Activated naive CD8-positive, alpha-beta T cell treated with anti-CD3 and anti-CD28 coated beads, Interleukin-2, amount 10 ng/mL, durations not matched to agents 7 days and 5 days (primary cell): ENCODE measurements around the gene BANP. TPM values are rescaled to one million over a fixed set of nuclear protein-coding genes. Genes with fewer than 3 reads are reported as not detected.
"Not testable (repeated sequence)": the region's sequence is repeated elsewhere in the genome, so short reads cannot be mapped to it uniquely, and the experiment has no call there.

Experiments used
- ATAC-seq: fragments of 150-1000 bp; cut with Tn5 transposase; one replicate; pipeline ENCODE4 v1.10.0; 2021; ENCODE audit warnings: low read depth, moderate library complexity
- POLR2A ChIA-PET: fragments of 350-600 bp; sonication (Branson Sonifier 250); formaldehyde crosslinking; loops from one replicate; lab custom pipeline; 2021; ENCODE audit warnings: antibody characterized with exemption; lab: Charles Lee
- DNase-seq: peaks from one replicate; pipeline ENCODE4 v3.0.0; 2021
- H3K27ac Mint-ChIP-seq: one replicate; pipeline ENCODE4 v1.8.0; 2022; ENCODE audit warnings: mild to moderate bottlenecking, mixed read lengths
- H3K27me3 Mint-ChIP-seq: one replicate; pipeline ENCODE4 v1.8.0; 2022; ENCODE audit warnings: mild to moderate bottlenecking, moderate library complexity, mixed read lengths
- H3K36me3 Mint-ChIP-seq: one replicate; pipeline ENCODE4 v1.8.0; 2021; ENCODE audit warnings: mild to moderate bottlenecking, mixed read lengths
- H3K4me1 Mint-ChIP-seq: one replicate; pipeline ENCODE4 v1.8.0; 2021; ENCODE audit warnings: mixed read lengths
- H3K4me3 Mint-ChIP-seq: one replicate; pipeline ENCODE4 v1.8.0; 2022; ENCODE audit warnings: mild to moderate bottlenecking, moderate library complexity, mixed read lengths
- H3K9me3 Mint-ChIP-seq: one replicate; pipeline ENCODE4 v1.8.0; 2021; ENCODE audit warnings: mixed read lengths
- total RNA-seq, 2 experiments: library from RNA; stranded (reverse); gene quantifications; one replicate each; pipeline ENCODE4 v1.2.3, GENCODE V29; 2021

BANP gene
- total RNA-seq, 2 experiments from 2014 or later, result 50.2 to 55.1 TPM

DNA sequence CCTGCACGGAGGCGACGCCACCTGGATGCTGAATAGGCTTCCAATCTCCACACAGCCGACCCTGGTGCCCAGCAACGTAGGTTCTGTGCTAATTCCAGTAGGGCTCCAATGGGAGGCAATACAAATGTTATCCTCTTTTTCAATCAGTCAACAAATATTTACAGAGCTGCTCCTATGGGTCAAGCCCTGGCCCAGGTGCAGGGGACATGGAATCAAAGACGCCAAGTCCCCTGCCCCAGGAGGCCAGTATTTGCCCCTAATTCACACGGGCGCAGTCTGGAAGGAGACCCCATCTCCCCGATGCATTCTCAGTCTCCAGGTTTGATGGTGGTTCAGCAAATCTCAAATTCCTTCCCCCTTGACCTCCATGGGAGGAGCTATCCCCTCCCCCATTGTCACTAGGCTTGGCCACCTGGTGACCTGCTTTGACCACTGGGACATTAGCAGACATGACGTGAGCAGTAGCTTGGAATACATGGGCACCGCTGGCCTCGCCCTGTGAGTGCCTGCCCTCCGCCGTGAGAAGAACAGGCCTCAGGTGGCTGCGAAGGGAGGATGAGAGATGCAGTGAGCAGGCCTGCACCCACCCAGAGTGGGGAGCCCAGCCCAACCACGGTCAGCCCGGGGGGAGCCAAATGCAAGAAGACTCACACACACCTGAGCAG, 18.6 kb upstream of the BANP start:
- H3K27me3 Mint-ChIP-seq, H3K27ac Mint-ChIP-seq, ATAC-seq, H3K9me3 Mint-ChIP-seq, H3K4me1 Mint-ChIP-seq, H3K36me3 Mint-ChIP-seq, H3K4me3 Mint-ChIP-seq, DNase-seq, POLR2A ChIA-PET: not testable (repeated sequence)

DNA sequence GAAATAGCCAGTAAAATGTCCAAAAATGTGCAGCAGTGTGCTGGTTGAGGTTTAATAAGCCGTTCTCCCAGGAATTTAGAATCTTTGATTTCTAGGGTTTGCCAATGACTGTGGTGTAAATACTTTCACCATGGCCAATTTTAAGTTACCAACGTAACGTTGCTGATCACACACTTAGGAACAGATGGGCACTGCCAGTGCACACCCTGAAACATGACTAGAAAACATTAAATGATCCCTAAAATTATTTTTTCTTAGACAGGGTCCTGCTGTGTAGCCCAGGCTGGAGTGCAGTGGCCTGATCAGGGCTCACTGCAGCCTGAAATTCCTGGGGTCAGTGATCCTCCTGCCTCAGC, 18.1 kb upstream of the BANP start:
- Mint-ChIP-seq H3K36me3 (no peaks in the 10 kb centered on the region), H3K27me3 (peaks cover 8% of the 10 kb centered on the region), H3K9me3 (no peaks in the 10 kb centered on the region), H3K27ac (no peak overlapping the region), H3K4me1 (no peaks in the 10 kb centered on the region), H3K4me3 (no peak overlapping the region)
- DNase-seq, result no peak
- POLR2A ChIA-PET, result no interaction called here
- no peak for ATAC-seq

DNA sequence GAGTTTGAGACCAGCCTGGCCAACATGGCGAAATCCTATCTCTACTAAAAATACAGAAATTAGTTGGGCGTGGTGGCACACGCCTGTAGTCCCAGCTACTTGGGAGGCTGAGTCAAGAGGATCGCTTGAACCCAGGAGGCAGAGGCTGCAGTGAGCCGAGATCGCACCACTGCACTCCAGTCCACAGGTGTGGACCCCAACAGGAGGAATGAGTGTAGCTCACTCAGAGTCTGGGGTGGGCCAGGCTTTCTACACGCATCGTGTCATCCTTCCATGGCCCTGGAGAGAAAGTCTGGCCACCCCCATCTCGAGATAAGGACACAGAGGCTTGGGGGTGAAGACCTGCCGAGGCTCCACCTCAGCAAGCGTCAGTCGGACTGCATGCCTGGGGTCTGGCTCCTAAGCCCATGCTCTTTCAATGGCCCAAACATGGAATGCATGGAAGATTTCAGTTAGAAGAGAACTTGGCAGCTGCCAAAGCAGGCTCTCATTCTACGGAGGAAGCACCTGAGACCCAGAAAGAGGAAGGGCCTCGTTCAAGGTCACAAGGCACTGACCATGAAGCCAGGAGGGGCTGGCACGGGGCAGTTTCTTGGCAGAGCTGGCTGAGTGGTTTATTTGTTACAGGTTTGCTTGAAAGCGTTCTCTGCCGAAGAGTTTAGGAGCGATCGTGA, 16.3 kb upstream of the BANP start:
- H3K4me3 Mint-ChIP-seq, H3K27ac Mint-ChIP-seq, H3K27me3 Mint-ChIP-seq, POLR2A ChIA-PET, H3K36me3 Mint-ChIP-seq, ATAC-seq, DNase-seq, H3K9me3 Mint-ChIP-seq, H3K4me1 Mint-ChIP-seq: not testable (repeated sequence)

DNA sequence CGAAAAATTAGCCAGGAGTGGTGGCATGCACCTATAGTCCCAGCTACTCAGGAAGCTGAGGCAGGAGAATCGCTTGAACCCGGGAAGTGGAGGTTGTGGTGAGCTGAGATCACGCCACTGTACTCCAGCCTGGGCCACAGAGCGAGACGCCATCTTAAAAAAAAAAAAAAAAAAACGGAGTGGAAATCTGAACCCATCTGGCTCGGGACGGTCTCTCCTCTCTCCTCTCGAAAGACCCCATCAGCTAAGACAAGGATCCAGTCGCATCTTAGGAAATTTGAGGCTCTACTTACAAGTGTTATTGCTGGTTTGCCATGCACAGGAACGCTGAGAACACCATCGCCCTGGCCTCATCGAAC, 15.2 kb upstream of the BANP start:
- H3K27ac Mint-ChIP-seq, DNase-seq, ATAC-seq, H3K9me3 Mint-ChIP-seq, H3K4me3 Mint-ChIP-seq, H3K4me1 Mint-ChIP-seq, POLR2A ChIA-PET, H3K36me3 Mint-ChIP-seq: not testable (repeated sequence)
- peaks cover 11% of the 10 kb centered on the region for H3K27me3 Mint-ChIP-seq

DNA sequence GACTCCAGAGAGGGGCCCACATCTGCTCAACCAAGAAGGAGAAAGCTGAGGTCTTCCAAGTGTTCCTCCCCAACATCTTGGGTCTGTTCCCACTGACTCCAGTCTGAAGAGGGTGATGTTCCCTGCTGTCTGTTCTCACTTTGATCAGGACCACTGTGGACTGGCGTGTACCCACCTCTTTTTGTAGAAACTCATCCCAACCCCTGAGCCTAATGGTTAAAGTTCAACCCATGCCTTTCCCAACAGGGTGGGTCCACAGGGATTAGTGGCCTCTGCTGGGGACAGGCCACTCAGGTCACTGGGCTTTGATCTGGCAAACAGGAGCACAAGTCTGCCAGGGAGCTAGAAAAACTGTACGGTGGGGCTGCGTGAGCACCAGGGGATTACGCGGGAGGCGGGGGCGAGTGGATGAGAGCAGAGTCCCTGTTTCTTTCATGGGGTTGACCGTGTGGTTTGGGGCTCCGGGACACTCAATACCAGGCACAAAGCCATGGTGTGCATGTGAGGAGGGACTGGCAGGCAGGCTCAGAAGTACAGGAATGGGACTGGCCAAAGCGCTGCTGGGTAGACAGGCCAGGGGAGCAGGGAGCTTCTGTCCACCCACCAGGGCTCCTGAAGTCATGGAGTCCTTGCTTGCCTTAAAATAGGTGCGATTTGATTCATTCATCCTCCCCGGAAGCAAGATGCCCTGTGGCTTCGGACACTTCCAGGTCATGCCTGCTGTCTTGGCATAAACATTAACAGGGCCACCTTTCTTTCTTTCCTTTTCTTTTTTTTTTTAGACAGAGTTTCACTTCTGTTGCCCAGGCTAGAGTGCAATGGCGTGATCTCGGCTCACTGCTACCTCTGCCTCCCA, 14.6 kb upstream of the BANP start, which contains the start of gene CA5A:
Gene CA5A, minus strand, starts transcription at position 155 of the 856 bp plus-strand sequence. Its CDS starts 79 bp downstream, at position 76.
- no peaks in the 10 kb centered on the region for H3K36me3 Mint-ChIP-seq
- H3K9me3 Mint-ChIP-seq, result peaks cover 3% of the 10 kb centered on the region
- H3K27me3 Mint-ChIP-seq, result peaks cover 11% of the 10 kb centered on the region
- DNase-seq (no peak), ATAC-seq (no peak)
- H3K4me1 Mint-ChIP-seq, result no peaks in the 10 kb centered on the region
- no peak within 1 kb of the TSS for H3K27ac Mint-ChIP-seq
- H3K4me3 Mint-ChIP-seq, result no peak within 1 kb of the TSS
- POLR2A ChIA-PET, result no interaction called here

DNA sequence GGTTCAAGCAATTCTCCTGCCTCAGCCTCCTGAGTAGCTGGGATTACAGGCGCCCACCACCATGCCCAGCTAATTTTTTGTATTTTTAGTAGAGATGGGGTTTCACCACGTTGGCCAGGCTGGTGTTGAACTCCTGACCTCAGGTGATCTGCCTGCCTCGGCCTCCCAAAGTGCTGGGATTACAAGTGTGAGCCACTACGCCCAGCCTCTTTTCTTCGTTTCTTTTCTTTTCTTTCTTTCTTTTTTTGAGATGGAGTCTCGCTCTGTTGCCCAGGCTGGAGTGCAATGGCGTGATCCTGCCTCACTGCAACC, 14.0 kb upstream of the BANP start:
- H3K4me3 Mint-ChIP-seq, POLR2A ChIA-PET: not testable (repeated sequence)

DNA sequence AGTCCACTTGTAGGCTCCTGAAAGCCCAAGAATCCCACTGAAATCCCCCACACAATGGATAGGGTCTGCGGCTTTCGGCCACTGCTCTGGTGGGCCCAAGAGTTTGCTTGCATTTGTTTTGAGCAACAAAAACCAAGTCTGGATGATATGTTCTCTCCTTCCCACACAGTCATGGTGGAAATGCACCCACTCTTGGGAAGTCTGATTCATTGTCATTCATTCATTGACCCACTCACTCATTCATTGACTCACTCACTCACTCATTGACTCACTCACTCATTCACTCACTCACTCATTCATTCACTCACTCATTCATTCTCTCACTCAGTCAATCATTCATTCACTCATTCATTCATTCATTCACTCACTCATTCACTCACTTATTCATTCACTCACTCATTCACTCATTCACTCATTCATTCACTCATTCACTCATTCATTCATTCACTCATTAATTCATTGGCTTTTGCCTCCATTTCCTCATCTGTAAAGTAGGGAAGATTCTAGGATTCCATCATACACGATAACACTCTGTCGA, 12.8 kb upstream of the BANP start:
- no peak overlapping the region for H3K27ac Mint-ChIP-seq
- POLR2A ChIA-PET, result no interaction called here
- no peaks in the 10 kb centered on the region for H3K36me3 Mint-ChIP-seq
- peaks cover 11% of the 10 kb centered on the region for H3K27me3 Mint-ChIP-seq
- DNase-seq (no peak), ATAC-seq (no peak)
- no peaks in the 10 kb centered on the region for H3K4me1 Mint-ChIP-seq
- no peak overlapping the region for H3K4me3 Mint-ChIP-seq
- peaks cover 3% of the 10 kb centered on the region for H3K9me3 Mint-ChIP-seq

More for the DNA sequence above, 14.0 kb upstream of the BANP start:
- not testable (repeated sequence) for H3K27ac Mint-ChIP-seq, H3K9me3 Mint-ChIP-seq, DNase-seq, H3K36me3 Mint-ChIP-seq, ATAC-seq, H3K4me1 Mint-ChIP-seq
- peaks cover 11% of the 10 kb centered on the region for H3K27me3 Mint-ChIP-seq

DNA sequence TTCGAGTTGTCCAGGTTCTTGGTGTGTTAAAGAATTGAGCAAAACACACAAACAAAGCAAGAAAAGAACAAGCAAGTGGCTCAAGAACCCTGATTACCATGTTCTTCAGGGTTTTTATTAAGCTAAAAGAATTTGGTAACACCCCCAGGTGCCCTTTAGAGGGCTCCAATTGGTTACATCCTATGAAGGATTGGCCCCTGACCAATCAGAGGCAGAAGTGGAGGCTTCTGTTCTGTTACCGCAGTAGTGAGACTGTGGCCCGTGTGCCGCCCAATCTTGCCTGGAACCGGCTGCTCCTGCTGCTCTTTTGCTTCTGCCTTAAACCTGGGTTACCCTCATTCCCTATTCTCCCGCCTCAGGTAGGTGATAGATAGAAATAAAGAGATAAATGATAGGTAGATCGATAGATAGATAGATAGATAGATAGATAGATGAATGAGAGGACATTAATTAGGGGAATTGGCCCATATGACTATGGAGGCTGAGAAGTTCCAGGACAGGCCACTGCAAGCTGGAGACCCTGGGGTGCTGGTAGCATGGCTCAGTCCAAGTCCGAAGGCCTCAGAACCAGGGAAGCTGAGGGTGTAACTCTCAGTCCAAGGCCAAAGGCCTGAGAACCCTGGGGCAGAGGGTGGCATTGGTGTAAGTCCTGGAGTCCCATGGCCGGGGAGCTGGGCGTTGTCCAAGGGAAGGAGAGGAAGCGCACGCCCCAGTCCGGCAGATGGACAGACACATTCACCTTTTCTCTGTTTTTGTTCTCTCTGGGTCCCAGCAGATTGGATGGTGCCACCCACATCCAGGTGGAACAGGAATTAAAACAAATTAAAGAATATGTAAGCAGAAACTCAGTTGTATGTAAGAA, 11.4 kb upstream of the BANP start:
- no peak overlapping the region for H3K27ac Mint-ChIP-seq
- POLR2A ChIA-PET, result no interaction called here

DNA sequence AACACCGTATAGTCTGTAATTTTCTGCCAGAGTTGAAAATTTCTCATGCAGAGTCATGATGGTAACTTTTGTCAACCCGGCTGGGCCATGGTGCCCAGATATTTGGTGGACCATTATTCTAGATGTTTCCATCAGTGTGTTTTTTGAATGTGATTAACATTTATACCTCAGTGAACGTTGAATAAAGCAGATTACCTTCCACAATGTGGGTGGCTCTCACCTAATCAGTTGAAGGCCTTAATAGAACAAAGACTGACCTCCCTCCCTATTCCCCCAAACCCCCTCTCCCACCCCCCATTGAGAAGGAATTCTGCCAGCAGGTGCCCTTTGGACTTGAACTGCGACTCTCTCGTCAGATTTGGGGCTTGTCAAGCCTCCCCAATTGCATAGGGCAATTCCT, 8.6 kb upstream of the BANP start:
- Mint-ChIP-seq H3K36me3 (no peaks in the 10 kb centered on the region), H3K27me3 (peaks cover 3% of the 10 kb centered on the region), H3K27ac (no peak overlapping the region), H3K4me1 (peaks cover 3% of the 10 kb centered on the region), H3K4me3 (no peak overlapping the region), H3K9me3 (peaks cover 3% of the 10 kb centered on the region)
- POLR2A ChIA-PET, result no interaction called here
- no peak for DNase-seq
- no peak for ATAC-seq

More for the DNA sequence above, 11.4 kb upstream of the BANP start:
- Mint-ChIP-seq H3K27me3 (peaks cover 6% of the 10 kb centered on the region), H3K4me1 (no peaks in the 10 kb centered on the region), H3K9me3 (peaks cover 3% of the 10 kb centered on the region), H3K4me3 (no peak overlapping the region), H3K36me3 (no peaks in the 10 kb centered on the region)
- no peak for DNase-seq
- ATAC-seq, result no peak

DNA sequence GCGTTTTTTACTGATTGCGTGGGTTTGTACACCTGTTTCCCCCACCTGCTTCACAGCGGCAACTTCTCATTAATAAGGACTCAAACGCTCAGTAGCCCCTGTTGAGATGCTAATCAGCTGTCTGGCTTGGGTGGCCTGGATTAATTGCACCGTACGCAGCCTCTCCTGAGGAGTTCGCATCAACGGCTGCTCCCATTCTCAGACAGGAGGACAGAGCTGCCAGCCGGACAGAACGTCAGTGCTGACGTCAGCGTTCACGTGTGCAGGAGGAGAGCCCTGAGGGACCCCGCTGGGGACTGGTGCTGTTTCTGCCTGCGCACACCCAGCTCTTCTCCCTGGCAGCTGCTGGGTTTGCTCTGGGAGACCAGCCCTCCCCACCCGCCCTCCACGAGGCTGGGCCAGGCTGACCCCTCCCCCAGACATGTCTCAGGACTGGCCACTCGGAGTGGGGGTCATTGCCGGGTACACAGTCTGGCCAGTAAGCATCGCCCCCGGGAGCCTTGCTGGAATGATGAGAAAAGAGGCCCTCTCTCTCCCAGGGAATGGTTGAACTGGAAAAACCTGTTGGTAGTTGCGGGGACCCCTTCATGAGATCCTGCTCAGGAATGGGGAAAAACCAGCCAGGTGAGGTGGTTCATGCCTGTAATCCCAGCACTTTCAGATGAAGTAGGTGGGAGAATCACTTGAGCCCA, 5.7 kb upstream of the BANP start:
- Mint-ChIP-seq H3K9me3 (no peaks in the 10 kb centered on the region), H3K4me1 (peaks cover 18% of the 10 kb centered on the region), H3K36me3 (no peaks in the 10 kb centered on the region), H3K4me3 (peak overlapping the region; percentile 37), H3K27me3 (no peaks in the 10 kb centered on the region), H3K27ac (no peak overlapping the region)
- POLR2A ChIA-PET, result no interaction called here
- ATAC-seq (peak; percentile 24), DNase-seq (no peak)

DNA sequence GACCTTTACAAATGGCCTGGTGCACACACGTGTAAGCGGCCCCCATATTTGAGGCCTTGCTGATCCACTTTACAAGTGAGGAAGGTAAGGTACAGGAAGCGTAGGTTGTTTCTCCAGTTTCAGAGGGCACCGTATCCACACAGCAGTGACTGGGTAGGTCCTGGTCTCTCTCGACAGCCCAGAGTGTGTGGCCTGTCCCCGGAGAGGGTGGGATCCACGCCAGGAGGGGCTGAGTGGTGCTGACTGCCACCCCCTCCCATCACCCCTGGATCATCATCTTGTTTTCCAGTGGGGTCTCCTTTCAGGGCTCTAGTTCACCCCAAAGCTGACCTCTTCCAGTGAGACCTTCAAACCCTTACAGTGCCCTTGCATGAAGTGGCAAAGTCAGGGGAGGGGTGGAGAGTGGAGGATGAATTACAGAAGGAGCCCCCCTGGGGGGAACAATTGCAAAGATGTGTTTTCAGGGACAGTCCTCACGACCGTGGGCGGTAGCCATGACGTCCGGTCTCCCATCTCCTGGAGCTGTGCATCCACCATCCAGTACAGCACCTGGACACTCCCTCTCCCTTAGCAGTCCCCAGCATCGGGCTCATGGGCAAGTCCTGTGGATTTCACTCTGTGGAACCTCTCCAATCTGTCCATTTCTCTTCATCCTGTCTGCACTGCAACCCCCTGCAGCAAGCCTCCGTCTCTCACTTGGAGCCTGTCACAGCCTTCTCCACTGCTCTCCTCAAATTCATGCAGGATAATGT, 4.5 kb upstream of the BANP start:
- Mint-ChIP-seq H3K9me3 (no peaks in the 10 kb centered on the region), H3K4me3 (no peak overlapping the region), H3K36me3 (no peaks in the 10 kb centered on the region), H3K27ac (no peak overlapping the region), H3K27me3 (no peaks in the 10 kb centered on the region), H3K4me1 (peaks cover 20% of the 10 kb centered on the region)
- ATAC-seq (no peak), DNase-seq (no peak)
- POLR2A ChIA-PET, result interaction anchor here (0.8 kb wide), 1 partner anchor 166 kb away, joined by 6 read pairs; no protein-coding TSS in a partner anchor
